IgD-negative memory B cell (primary cell): ENCODE results near the gene MAGOHB. TPM values are rescaled to one million over a fixed set of nuclear protein-coding genes. Genes with fewer than 3 reads are reported as not detected.
"Not testable (repeated sequence)": the region's sequence is repeated elsewhere in the genome, so short reads cannot be mapped to it uniquely, and the experiment has no call there.

ENCODE experiments used
- H3K27ac Mint-ChIP-seq, 3 donors: one replicate each; pipeline ENCODE4 v1.8.0; 2020 to 2022; ENCODE audit warnings: mild to moderate bottlenecking in 3 of 3, mixed read lengths in 3 of 3, moderate library complexity in 1 of 3
- H3K27me3 Mint-ChIP-seq: one replicate; pipeline ENCODE4 v1.8.0; 2021; ENCODE audit warnings: mixed read lengths
- H3K36me3 Mint-ChIP-seq: one replicate; pipeline ENCODE4 v1.8.0; 2020; ENCODE audit warnings: mild to moderate bottlenecking, mixed read lengths
- H3K4me1 Mint-ChIP-seq, 3 donors: one replicate each; pipeline ENCODE4 v1.8.0; 2020 to 2022; ENCODE audit warnings: mixed read lengths in 3 of 3, mild to moderate bottlenecking in 1 of 3
- H3K4me3 Mint-ChIP-seq, 4 donors: one replicate each; pipeline ENCODE4 v1.8.0; 2020 to 2022; ENCODE audit warnings: mild to moderate bottlenecking in 4 of 4, mixed read lengths in 4 of 4, moderate library complexity in 3 of 4
- H3K9me3 Mint-ChIP-seq, 3 donors: one replicate each; pipeline ENCODE4 v1.8.0; 2020 to 2021; ENCODE audit warnings: mixed read lengths in 3 of 3, mild to moderate bottlenecking in 1 of 3
- polyA plus RNA-seq: library from polyadenylated mRNA; unstranded; fragments of 300-500 nt; fragmentation: Illumina TruSeq; gene quantifications from one replicate; pipeline ENCODE4 v1.2.3, GENCODE V29; 2021

MAGOHB gene
- 42.0 TPM for polyA plus RNA-seq

- Mint-ChIP-seq H3K4me1 (peaks cover 21 to 22% (median 22%) of the 10 kb centered on the region in 3 donors), H3K9me3 (peaks cover 0 to 3% (median 0%) of the 10 kb centered on the region in 3 donors), H3K4me3 (peak within 1 kb of the TSS; percentile 98 to 100 (median 99)), H3K27me3 (peaks cover 5% of the 10 kb centered on the region), H3K36me3 (peaks cover 4% of the 10 kb centered on the region), H3K27ac (peak within 1 kb of the TSS; percentile 99 to 100 (median 99))
Observed at GRCh38 chr12:10613349-10614055, at the start of gene MAGOHB. Gene MAGOHB (minus strand): TSS chr12:10613609. CDS start chr12:10613532, 77 bp downstream.

DNA sequence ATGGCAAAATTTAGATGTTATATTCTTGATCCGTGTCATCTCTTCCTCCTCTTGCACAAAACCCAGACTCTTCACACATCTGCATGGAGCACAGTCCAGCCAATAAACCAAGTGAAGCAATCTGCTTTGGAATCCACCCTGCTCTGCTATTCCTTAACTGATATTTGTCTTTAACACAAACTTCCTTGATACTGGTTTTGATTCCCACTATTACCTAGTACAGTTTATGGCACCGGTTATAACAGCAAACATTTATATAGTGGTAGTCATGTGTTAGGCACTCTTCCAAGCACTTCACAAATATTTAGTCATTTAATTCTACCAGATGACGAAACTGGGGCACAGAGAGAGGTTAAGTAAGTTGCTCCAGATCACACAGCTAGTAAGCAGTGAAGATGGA is 47.9 kb upstream of the MAGOHB start:
- H3K9me3 Mint-ChIP-seq = peaks cover 2 to 7% (median 6%) of the 10 kb centered on the region in 3 donors
- H3K36me3 Mint-ChIP-seq = no peaks in the 10 kb centered on the region
- peaks cover 9% of the 10 kb centered on the region for H3K27me3 Mint-ChIP-seq
- peak overlapping the region in 1 of 3 donors; percentile 64 for H3K27ac Mint-ChIP-seq
- H3K4me3 Mint-ChIP-seq = no peak overlapping the region
- H3K4me1 Mint-ChIP-seq = no peaks in the 10 kb centered on the region

DNA sequence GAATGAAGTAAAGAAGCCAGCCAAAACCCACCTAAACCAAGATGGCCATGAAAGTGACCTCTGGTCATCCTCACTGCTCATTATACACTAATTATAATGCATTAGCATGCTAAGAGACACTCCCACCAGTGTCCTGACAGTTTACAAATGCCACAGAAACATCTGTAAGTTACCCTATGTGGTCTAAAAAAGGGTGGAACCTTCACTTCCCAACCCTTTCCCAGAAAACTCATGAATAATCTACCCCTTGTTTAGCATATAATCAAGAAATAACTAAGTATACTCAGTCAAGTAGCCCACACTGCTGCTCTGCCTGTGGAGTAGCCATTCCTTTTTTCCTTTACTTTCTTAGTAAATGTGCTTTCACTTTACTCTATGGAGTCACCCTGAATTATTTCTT is 40.6 kb upstream of the MAGOHB start:
- H3K27ac Mint-ChIP-seq = no peak overlapping the region
- H3K4me3 Mint-ChIP-seq = no peak overlapping the region
- H3K9me3 Mint-ChIP-seq = peaks cover 5 to 22% (median 8%) of the 10 kb centered on the region in 3 donors
- H3K36me3 Mint-ChIP-seq = no peaks in the 10 kb centered on the region
- no peaks in the 10 kb centered on the region for H3K27me3 Mint-ChIP-seq
- H3K4me1 Mint-ChIP-seq = no peaks in the 10 kb centered on the region

DNA sequence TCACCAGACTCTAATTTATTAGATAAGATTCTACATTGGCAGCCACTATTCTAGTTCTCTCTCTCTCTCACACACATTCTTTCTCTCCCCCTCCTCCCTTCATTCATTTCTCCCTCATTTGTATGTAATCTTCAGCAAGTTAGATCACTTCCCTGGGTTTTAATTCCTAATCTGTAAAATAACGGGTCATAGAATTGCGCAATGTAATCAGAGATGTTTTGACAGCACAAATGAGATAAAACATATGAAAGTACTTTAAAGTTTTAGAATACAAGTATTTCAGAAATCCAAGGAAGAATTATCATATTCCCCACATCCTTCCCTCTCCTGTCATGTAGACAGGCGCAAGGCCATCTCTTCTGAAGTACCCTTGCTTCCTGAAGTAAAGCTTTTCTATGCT is 38.8 kb upstream of the MAGOHB start:
- peaks cover 7 to 22% (median 14%) of the 10 kb centered on the region in 3 donors for H3K9me3 Mint-ChIP-seq
- no peak overlapping the region for H3K27ac Mint-ChIP-seq
- H3K4me3 Mint-ChIP-seq = no peak overlapping the region
- peaks cover 2% of the 10 kb centered on the region for H3K36me3 Mint-ChIP-seq
- no peaks in the 10 kb centered on the region for H3K27me3 Mint-ChIP-seq
- H3K4me1 Mint-ChIP-seq = no peaks in the 10 kb centered on the region

DNA sequence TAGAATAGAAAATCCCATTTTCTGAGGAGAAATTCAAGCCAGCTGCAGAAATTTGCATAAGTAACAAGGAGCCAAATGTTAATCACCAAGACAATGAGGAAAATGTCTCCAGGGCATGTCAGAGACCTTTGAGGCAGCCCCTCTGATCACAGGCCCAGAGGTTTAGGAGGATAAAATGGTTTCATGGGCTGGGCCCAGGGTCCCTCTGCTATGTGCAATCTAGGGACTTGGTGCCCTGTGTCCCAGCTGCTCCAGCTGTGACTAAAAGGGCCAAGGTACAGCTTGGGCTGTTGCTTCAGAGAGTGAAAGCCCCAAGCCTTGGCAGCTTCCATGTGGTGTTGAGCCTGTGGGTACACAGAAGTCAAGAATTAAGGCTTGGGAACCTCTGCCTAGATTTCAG is 33.2 kb upstream of the MAGOHB start:
- H3K4me3 Mint-ChIP-seq, H3K36me3 Mint-ChIP-seq, H3K27me3 Mint-ChIP-seq, H3K4me1 Mint-ChIP-seq, H3K27ac Mint-ChIP-seq: not testable (repeated sequence)
- peaks cover 9 to 28% (median 26%) of the 10 kb centered on the region in 3 donors for H3K9me3 Mint-ChIP-seq

DNA sequence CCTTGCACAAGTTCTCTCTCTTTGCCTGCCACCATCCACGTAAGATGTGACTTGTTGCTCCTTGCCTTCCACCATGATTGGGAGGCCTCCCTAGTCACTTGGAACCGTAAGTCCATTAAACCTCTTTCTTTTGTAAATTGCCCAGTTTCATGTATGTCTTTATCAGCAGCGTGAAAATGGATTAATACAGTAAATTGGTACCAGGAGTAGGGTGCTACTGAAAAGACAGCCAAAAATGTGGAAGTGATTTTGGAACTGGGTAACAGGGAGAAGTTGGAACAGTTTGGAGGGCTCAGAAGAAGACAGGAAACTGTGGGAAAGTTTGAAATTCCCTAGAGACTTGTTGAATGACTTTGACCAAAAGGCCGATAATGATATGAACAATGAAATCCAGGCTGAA is 32.5 kb upstream of the MAGOHB start:
- H3K9me3 Mint-ChIP-seq = peaks cover 9 to 28% (median 26%) of the 10 kb centered on the region in 3 donors
- H3K36me3 Mint-ChIP-seq = peaks cover 8% of the 10 kb centered on the region
- no peak overlapping the region for H3K4me3 Mint-ChIP-seq
- no peak overlapping the region for H3K27ac Mint-ChIP-seq
- no peaks in the 10 kb centered on the region for H3K4me1 Mint-ChIP-seq
- peaks cover 2% of the 10 kb centered on the region for H3K27me3 Mint-ChIP-seq

- H3K27ac Mint-ChIP-seq = no peak overlapping the region
- H3K9me3 Mint-ChIP-seq = peaks cover 7 to 28% (median 19%) of the 10 kb centered on the region in 3 donors
- no peak overlapping the region for H3K4me3 Mint-ChIP-seq
- H3K4me1 Mint-ChIP-seq = no peaks in the 10 kb centered on the region
- peaks cover 6% of the 10 kb centered on the region for H3K36me3 Mint-ChIP-seq
- peaks cover 2% of the 10 kb centered on the region for H3K27me3 Mint-ChIP-seq
Observed at GRCh38 chr12:10641735-10642500, 28.5 kb upstream of the MAGOHB start.

DNA sequence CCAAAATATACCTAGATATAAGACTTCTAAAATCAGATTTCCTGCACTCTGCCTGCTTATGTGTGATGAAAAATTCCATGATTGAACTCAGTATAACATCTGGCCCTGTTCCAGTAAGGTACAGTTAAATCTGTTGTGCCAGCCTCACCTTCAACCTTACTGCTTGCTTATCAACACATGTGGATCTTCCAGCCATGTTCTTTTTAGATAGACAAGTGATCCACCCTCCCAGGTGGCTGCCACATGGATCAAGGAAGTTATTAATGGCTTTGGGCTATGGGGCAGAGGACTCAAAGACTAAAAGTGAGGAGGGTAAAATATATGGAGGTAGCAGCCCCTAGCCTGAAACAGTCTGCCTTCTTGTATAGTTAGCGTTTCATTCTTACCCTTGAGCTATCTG is 25.3 kb upstream of the MAGOHB start:
- Mint-ChIP-seq H3K4me1 (no peaks in the 10 kb centered on the region), H3K36me3 (no peaks in the 10 kb centered on the region), H3K27ac (no peak overlapping the region), H3K9me3 (no peaks in the 10 kb centered on the region), H3K4me3 (no peak overlapping the region), H3K27me3 (peaks cover 2% of the 10 kb centered on the region)

DNA sequence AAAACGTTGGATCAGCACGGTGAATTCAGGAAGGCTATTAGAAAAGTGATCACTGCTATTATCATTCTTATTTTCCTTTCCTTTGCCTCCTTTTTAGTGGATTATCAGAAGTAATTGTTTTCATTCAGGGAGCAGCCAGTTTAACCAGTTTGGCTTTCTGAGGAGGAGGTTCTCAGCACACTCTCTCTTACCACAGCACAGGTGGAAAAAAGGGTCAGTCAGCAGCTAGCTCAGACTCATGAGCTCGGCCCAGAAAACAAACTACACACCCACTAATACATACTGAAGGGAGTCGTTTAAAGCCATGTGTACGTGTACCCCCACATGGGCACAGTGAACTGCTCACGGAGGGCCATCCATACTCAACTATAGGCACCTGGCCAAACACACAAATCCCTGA is 23.2 kb upstream of the MAGOHB start:
- H3K4me3 Mint-ChIP-seq = no peak overlapping the region
- no peak overlapping the region for H3K27ac Mint-ChIP-seq
- H3K9me3 Mint-ChIP-seq = no peaks in the 10 kb centered on the region
- no peaks in the 10 kb centered on the region for H3K36me3 Mint-ChIP-seq
- H3K4me1 Mint-ChIP-seq = no peaks in the 10 kb centered on the region
- no peaks in the 10 kb centered on the region for H3K27me3 Mint-ChIP-seq

DNA sequence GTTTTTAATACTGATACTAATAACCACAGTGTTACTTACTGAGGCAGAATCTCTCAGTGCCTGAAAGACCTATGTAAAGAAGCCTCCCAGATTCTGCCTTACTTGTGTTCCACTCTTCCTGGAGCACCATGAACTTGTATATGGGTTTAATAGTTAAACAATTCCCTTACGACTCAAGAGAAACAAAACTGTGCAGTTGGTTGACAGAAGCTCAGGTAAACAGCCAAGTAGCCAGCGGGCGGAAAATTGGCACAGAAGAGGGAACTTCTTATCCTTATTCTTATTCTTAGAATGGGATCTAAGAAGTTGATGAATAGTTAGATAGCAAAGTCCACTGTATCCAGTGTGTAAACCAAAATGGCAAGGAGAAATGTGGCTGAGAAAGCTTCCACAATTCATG is 22.7 kb upstream of the MAGOHB start:
- H3K36me3 Mint-ChIP-seq = no peaks in the 10 kb centered on the region
- H3K9me3 Mint-ChIP-seq = no peaks in the 10 kb centered on the region
- no peaks in the 10 kb centered on the region for H3K4me1 Mint-ChIP-seq
- no peak overlapping the region for H3K4me3 Mint-ChIP-seq
- H3K27ac Mint-ChIP-seq = no peak overlapping the region
- H3K27me3 Mint-ChIP-seq = no peaks in the 10 kb centered on the region

DNA sequence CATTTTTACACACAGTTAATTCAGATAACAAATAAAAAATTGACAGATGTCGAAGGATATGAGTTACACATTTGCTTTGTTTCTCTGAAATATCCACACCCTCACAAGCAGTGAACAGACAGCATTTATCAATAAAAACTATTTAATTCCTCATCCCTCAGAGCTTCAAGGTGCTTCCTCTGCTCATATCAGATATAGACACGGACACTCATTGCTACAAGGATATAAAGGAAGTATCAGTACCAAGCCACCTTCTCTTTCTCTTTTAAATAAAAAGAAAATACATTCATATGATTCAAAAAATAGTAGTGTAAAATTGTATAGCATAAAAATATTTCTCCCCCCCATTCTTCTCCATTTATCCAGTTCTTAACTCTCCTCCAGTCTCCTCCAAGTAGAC is 21.9 kb upstream of the MAGOHB start:
- H3K4me3 Mint-ChIP-seq = no peak overlapping the region
- H3K36me3 Mint-ChIP-seq = no peaks in the 10 kb centered on the region
- H3K9me3 Mint-ChIP-seq = no peaks in the 10 kb centered on the region
- no peaks in the 10 kb centered on the region for H3K27me3 Mint-ChIP-seq
- H3K27ac Mint-ChIP-seq = no peak overlapping the region
- no peaks in the 10 kb centered on the region for H3K4me1 Mint-ChIP-seq

GRCh38 chr12:10634427-10634826 is 21.0 kb upstream of the MAGOHB start:
- Mint-ChIP-seq H3K36me3 (no peaks in the 10 kb centered on the region), H3K27me3 (no peaks in the 10 kb centered on the region), H3K4me1 (no peaks in the 10 kb centered on the region), H3K4me3 (no peak overlapping the region), H3K27ac (no peak overlapping the region), H3K9me3 (no peaks in the 10 kb centered on the region)

DNA sequence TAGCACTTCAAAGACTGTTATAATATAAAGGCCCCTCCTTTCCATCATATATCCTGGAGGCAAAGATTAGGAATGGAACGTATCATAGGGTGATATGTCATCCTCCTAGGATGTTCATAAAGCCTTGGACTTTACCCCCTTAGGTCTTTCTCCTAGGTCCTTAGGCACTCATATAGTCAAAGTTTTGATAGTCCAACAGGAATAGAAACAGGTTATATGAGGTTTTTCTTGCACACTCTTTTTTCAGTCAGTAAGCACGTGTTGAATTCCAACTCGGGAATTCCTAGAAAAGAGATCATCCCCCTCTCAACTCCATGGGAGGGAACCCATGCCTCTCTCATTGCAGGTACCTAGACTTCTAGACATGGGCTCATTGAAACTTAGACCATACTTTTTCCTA is 20.1 kb upstream of the MAGOHB start:
- no peak overlapping the region for H3K4me3 Mint-ChIP-seq
- no peaks in the 10 kb centered on the region for H3K36me3 Mint-ChIP-seq
- H3K9me3 Mint-ChIP-seq = no peaks in the 10 kb centered on the region
- no peak overlapping the region for H3K27ac Mint-ChIP-seq
- peaks cover 1% of the 10 kb centered on the region for H3K27me3 Mint-ChIP-seq
- H3K4me1 Mint-ChIP-seq = no peaks in the 10 kb centered on the region

GRCh38 chr12:10632226-10632625 is 18.8 kb upstream of the MAGOHB start:
- no peaks in the 10 kb centered on the region for H3K4me1 Mint-ChIP-seq
- no peaks in the 10 kb centered on the region for H3K36me3 Mint-ChIP-seq
- no peaks in the 10 kb centered on the region for H3K9me3 Mint-ChIP-seq
- H3K4me3 Mint-ChIP-seq = no peak overlapping the region
- H3K27me3 Mint-ChIP-seq = peaks cover 1% of the 10 kb centered on the region
- H3K27ac Mint-ChIP-seq = no peak overlapping the region

DNA sequence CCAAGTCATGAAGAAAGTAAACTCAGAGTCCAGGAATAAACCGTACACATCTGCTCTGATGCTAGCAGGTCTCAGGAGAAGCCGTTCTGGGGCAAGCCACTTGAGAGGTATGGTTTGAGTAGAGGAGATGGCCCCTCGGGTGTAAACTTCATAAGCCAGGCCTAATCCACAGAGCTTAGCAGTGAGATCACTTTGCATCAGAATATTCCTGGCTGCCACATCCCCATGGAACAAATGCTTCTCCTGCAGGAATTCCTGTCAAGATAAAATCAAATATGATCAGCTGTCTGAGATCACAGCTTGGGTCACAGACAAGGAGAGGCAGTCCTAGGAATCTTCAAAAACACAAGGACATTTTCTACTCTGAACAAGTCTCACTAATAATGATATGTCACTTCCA is 11.2 kb upstream of the MAGOHB start:
- Mint-ChIP-seq H3K36me3 (no peaks in the 10 kb centered on the region), H3K4me1 (no peaks in the 10 kb centered on the region), H3K9me3 (no peaks in the 10 kb centered on the region), H3K27me3 (peaks cover 6% of the 10 kb centered on the region), H3K4me3 (no peak overlapping the region), H3K27ac (no peak overlapping the region)

DNA sequence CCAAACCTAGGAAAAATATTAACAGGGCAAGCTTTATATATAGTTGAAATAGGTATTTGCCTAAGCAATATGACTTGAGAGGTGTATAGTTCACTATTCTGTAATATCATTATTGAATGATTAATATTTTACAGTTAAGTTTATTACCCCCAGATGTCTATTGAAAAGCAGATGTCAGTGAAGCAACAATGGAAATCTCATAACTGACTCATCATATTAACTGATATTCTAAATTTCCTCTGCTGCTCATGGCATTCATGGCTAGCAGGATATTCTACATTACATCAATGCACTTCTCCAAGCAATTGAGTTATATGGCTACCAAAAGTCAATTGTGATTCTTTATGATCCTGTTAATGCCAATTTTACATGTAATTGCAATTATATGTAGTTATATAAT is 9.7 kb upstream of the MAGOHB start:
- H3K27me3 Mint-ChIP-seq = peaks cover 11% of the 10 kb centered on the region
- no peaks in the 10 kb centered on the region for H3K9me3 Mint-ChIP-seq
- no peak overlapping the region for H3K27ac Mint-ChIP-seq
- H3K36me3 Mint-ChIP-seq = no peaks in the 10 kb centered on the region
- no peak overlapping the region for H3K4me3 Mint-ChIP-seq
- H3K4me1 Mint-ChIP-seq = no peaks in the 10 kb centered on the region
